Esophagus squamous epithelium (tissue), 5 donors: ENCODE data around the gene TBPL2. TPM values are rescaled to one million over a fixed set of nuclear protein-coding genes. Genes with fewer than 3 reads are reported as not detected.

ENCODE experiments used
- DNase-seq: peaks from one replicate; lab custom pipeline; 2025; lab: John Stamatoyannopoulos, UW
- H3K27ac ChIP-seq, 4 donors: fragments of 200-600 bp; sonication (generic); one replicate each; pipeline ENCODE4 v1.5.1; 2016 to 2019; ENCODE audit warnings: mild to moderate bottlenecking in 1 of 4
- H3K27me3 ChIP-seq, 4 donors: fragments of 200-600 bp; sonication (generic); 1 replicate in 3 of 4; 2 replicates in 1 of 4; pipeline versions ENCODE4 v1.5.1 to v1.6.0; 2017 to 2021; ENCODE audit warnings: antibody characterized with exemption in 1 of 4
- H3K36me3 ChIP-seq, 3 donors: fragments of 200-600 bp; sonication (generic); one replicate each; pipeline ENCODE4 v1.5.1; 2016 to 2019
- H3K4me1 ChIP-seq, 3 donors: fragments of 200-600 bp; sonication (generic); one replicate each; pipeline ENCODE4 v1.5.1; 2017 to 2019
- H3K4me3 ChIP-seq, 4 donors: fragments of 200-600 bp; sonication (generic); 1 replicate in 3 of 4; 2 replicates in 1 of 4; pipeline ENCODE4 v1.5.1; 2016 to 2019; ENCODE audit warnings: mild to moderate bottlenecking in 2 of 4, moderate library complexity in 1 of 4
- H3K9me3 ChIP-seq, 3 donors: fragments of 200-600 bp; sonication (generic); one replicate each; pipeline ENCODE4 v1.5.1; 2016 to 2019
- POLR2A ChIP-seq, 4 donors: fragments of 450-650 bp; IDR thresholded peaks; one replicate each; pipeline ENCODE4 v1.6.1; 2017; ENCODE audit warnings: antibody characterized with exemption in 4 of 4, mild to moderate bottlenecking in 4 of 4, moderate library complexity in 3 of 4
- WGBS, 2 donors: methylation state at CpG; one replicate each; pipeline ENCODE4 v1.1.5; 2018; 5-methylcytosine and 5-hydroxymethylcytosine counted together
- intact Hi-C: fragments of 100-400 bp; cut with DNase I; formaldehyde crosslinking; loops from one replicate; pipeline ENCODE4 v1.15.0; 2022
- total RNA-seq, 4 donors: library from RNA; depleted of rRNA; stranded (reverse); fragments of >200 nt; gene quantifications; one replicate each; pipeline ENCODE4 v1.1.0, GENCODE V29; 2016
- TF ChIP-seq, protein P1 (sequence below), 6 experiments: fragments of 450-650 bp in 4 of 6; fragments of 200-600 bp in 2 of 6; sonication (generic) in 2 of 6; IDR thresholded peaks; one replicate each; pipeline ENCODE4 v1.5.1; 2016 to 2019; ENCODE audit warnings: antibody characterized with exemption in 6 of 6, mild to moderate bottlenecking in 4 of 6, moderate library complexity in 4 of 6
- donor health status: DM: yes; HTN: yes; CAD: no.

The TBPL2 gene
- total RNA-seq, 4 donors from 2014 or later: not detected

DNA sequence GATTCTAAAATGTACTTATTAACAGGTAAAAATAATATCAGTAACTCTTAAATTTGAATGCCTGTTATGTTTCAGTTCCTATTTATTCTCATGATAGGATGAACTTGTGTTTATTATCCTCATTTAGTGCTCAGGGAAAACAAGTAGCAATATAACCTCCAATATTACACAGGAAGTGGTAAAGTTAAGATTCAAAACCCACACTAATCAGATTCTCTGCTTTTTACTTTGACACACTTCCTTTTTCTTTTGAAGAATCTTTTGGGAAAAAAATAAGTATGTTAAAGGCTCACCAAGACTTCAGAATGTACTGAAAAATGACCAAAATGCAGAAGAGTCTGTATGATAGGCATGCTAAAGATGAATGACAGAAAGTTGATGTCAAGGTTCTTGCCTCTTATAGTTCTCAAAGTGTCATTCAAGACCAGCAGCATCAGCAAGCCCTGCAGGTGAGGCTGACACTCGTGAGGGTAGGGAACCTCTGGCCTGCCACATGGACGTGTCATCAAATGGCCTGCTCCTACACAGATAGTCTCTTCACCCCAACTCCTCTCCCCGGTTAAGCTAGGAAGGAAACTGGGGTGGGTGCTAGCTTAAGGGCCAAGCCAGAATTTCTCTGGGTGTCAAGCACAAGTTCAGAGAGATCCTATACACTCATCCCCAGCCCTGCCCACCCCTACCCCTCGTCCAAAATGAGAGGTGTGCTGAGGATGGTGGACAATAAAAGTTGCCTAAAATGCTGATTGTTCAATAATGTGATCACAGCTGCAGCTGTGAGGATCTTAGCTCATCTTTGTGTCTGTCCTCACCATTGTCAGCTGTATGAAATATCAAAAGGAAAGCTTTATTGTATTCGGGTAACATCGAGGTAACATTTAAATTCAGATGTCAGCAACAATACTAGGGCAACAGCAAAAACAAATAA lies 6.3 kb downstream of the TBPL2 start:
- Histone ChIP-seq H3K27me3 (peaks cover 0 to 12% (median 0%) of the 10 kb centered on the region in 4 donors), H3K4me3 (no peak overlapping the region), H3K4me1 (peaks cover 0 to 9% (median 0%) of the 10 kb centered on the region in 3 donors), H3K36me3 (no peaks in the 10 kb centered on the region), H3K27ac (no peak overlapping the region), H3K9me3 (no peaks in the 10 kb centered on the region)
- no peak for DNase-seq
- intact Hi-C loops: loop anchor here (5.0 kb wide), 1 partner anchor 187 kb away; no protein-coding TSS in a partner anchor
- TF ChIP-seq POLR2A (IDR thresholded peaks at IDR 0.05): no peak
- TF ChIP-seq, protein P1, sequence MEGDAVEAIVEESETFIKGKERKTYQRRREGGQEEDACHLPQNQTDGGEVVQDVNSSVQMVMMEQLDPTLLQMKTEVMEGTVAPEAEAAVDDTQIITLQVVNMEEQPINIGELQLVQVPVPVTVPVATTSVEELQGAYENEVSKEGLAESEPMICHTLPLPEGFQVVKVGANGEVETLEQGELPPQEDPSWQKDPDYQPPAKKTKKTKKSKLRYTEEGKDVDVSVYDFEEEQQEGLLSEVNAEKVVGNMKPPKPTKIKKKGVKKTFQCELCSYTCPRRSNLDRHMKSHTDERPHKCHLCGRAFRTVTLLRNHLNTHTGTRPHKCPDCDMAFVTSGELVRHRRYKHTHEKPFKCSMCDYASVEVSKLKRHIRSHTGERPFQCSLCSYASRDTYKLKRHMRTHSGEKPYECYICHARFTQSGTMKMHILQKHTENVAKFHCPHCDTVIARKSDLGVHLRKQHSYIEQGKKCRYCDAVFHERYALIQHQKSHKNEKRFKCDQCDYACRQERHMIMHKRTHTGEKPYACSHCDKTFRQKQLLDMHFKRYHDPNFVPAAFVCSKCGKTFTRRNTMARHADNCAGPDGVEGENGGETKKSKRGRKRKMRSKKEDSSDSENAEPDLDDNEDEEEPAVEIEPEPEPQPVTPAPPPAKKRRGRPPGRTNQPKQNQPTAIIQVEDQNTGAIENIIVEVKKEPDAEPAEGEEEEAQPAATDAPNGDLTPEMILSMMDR (IDR thresholded peaks at IDR 0.05): no peak
- WGBS, 2 donors: 55 to 62% methylated on average over 6 of the region's 6 CpGs

DNA sequence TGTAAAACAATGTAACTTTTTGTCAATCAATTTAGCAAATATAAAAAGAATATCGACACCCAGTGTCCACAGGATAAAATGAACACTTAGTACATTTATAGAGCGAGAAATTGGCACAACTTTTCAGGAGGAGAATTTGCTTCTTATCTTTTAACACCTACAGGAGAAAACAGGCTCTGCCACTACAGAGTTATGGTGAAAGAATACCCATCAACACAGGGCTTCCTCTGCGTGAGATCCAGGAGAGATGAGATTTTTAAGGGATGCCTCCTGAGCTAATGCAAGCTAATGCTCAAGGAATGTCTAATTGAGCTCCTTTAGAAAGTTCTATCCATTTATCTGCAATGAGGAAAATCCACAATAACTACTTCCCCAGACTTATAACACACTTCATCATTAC lies 7.8 kb downstream of the TBPL2 start:
- TF ChIP-seq, protein P1 (IDR thresholded peaks at IDR 0.05): no peak
- no peak for TF ChIP-seq POLR2A (IDR thresholded peaks at IDR 0.05)
- WGBS, 2 donors: 73 to 82% methylated on average over 3 of the region's 3 CpGs
- no peak overlapping the region for H3K4me3 ChIP-seq
- no peaks in the 10 kb centered on the region for H3K36me3 ChIP-seq
- H3K4me1 ChIP-seq: peaks cover 0 to 15% (median 0%) of the 10 kb centered on the region in 3 donors
- intact Hi-C loops: loop anchor here (5.0 kb wide), 1 partner anchor 185 kb away; no protein-coding TSS in a partner anchor
- peaks cover 0 to 8% (median 0%) of the 10 kb centered on the region in 4 donors for H3K27me3 ChIP-seq
- no peak overlapping the region for H3K27ac ChIP-seq
- H3K9me3 ChIP-seq: no peaks in the 10 kb centered on the region
- no peak for DNase-seq

DNA sequence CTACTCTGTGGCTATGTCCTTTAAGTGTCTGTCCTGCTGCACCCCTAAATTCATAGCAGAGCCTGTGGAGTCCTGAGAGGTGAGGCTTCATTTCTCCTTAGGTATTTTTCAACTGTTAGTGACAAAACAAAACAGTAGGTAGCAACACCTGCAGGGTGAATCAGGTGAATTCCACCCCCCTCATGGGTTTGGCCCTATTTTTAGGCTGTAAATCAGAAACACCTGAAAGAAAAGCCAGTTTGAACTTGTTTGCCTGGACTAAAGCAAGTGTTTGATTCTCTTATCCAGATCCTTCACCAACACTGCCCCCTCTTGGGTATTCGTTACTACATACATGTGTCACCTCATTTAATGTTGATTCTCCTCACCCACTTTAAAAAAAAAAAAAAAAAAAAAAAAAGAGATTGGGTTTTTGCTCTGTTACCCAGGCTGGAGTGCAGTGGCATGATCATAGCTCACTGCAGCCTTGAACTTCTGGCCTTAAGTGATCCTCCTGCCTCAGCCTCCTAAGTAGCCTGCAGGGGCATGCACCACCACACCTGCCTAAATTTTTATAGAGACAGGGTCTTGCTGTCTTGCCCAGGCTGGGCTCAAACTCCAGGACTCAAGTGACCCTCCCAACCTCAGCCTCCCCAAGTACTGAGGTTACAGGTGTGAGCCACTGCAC lies 10.3 kb downstream of the TBPL2 start:
- Histone ChIP-seq H3K27me3 (no peaks in the 10 kb centered on the region), H3K36me3 (no peaks in the 10 kb centered on the region), H3K9me3 (no peaks in the 10 kb centered on the region), H3K4me1 (peaks cover 0 to 15% (median 0%) of the 10 kb centered on the region in 3 donors), H3K4me3 (no peak overlapping the region), H3K27ac (peak overlapping the region in 2 of 4 donors; percentile 29 to 45)
- no peak for DNase-seq
- 0% methylated on average over 1 of the region's 1 CpG for WGBS, 2 donors
- intact Hi-C loops: loop anchor here (5.0 kb wide), 1 partner anchor 183 kb away; no protein-coding TSS in a partner anchor
- no peak for TF ChIP-seq POLR2A (IDR thresholded peaks at IDR 0.05)
- TF ChIP-seq, protein P1 (IDR thresholded peaks at IDR 0.05): peak in 5 of 6 experiments; percentile 3 to 62 (median 26)

DNA sequence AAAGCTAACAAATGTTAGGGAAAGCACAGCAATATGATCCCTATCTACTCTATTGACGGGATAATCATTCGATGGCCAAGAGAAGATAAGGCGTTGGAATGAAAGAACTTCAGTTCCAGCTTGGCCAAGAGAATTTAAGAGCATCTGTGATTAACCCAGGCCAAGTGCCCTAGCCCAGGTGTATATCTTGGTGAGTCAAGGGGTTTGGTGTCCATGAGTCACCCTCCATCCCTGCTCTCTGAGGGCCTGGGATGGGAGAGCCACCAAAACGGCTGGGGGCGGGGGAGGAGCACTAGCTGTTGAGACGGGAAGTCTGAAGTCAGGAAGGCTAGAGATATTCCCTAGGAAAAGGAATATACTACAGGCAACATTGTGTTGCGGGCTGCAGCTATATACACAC lies 13.0 kb downstream of the TBPL2 start:
- Histone ChIP-seq H3K4me1 (peaks cover 0 to 15% (median 0%) of the 10 kb centered on the region in 3 donors), H3K36me3 (no peaks in the 10 kb centered on the region), H3K27me3 (no peaks in the 10 kb centered on the region), H3K27ac (no peak overlapping the region), H3K9me3 (no peaks in the 10 kb centered on the region), H3K4me3 (no peak overlapping the region)
- TF ChIP-seq, protein P1 (IDR thresholded peaks at IDR 0.05): no peak
- TF ChIP-seq POLR2A (IDR thresholded peaks at IDR 0.05): no peak
- DNase-seq: no peak
- intact Hi-C loops: no loop called here
- WGBS, 2 donors: 76 to 84% methylated on average over 4 to 6 of the region's 7 CpGs
